Left renal cortex interstitium (tissue), 4 donors: ENCODE results near the gene THSD7B. TPM values are rescaled to one million over a fixed set of nuclear protein-coding genes. Genes with fewer than 3 reads are reported as not detected.
"Not testable (repeated sequence)": the region's sequence is repeated elsewhere in the genome, so short reads cannot be mapped to it uniquely, and the experiment has no call there.

Source experiments
- DNase-seq, 4 donors: peaks; one replicate each; pipeline ENCODE4 v3.0.0-alpha.2; 2013; ENCODE audit warnings: low read depth in 4 of 4, low spot score in 2 of 4, missing footprints in 1 of 4
- polyA plus RNA-seq, 4 donors: library from polyadenylated mRNA; unstranded; fragments of 120-200 nt; gene quantifications; one replicate each; pipeline ENCODE4 v1.2.1, GENCODE V29; 2013; ENCODE audit not compliant: insufficient read length in 4 of 4

THSD7B gene
- polyA plus RNA-seq, 4 donors, result 2.9 to 5.4 (median 4.3) TPM

DNA sequence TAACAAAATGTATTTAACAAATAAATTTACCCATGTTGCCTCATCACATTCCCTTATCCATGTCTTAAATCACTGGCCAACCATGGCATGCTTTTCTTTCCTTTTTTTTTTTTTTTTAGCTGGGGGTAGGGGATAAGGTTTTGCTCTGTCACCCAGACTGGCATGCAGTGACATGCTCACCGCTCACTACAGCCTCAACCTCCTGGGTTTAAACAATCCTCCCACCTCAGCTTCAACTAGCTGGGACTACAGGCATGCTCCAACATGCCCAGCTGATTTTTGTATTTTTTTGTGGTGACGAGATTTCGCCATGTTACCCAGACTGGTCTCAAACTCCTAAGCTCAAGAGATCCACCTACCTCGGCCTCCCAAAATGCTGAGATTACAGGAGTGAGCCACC lies 266.4 kb downstream of the THSD7B start:
- DNase-seq, result no peak

DNA sequence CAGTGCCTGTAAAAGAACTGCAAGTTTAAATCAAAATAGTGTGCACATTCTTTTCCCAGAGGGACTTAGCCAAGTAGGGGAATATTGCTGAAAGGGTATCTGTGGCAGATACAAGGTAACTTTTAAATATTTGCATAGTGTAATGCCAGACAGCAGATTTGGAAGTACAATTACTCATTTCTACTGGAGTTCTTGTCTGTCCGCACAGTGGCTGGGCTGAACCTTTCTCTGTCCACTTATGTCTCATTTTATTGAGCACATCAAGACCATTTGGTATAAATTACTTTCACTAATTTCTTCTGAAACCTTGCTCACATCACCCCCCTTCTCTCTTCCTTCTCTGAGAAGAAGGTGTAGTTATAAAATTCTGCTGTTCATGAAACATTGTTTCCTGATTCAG lies 271.3 kb downstream of the THSD7B start:
- DNase-seq, result no peak

DNA sequence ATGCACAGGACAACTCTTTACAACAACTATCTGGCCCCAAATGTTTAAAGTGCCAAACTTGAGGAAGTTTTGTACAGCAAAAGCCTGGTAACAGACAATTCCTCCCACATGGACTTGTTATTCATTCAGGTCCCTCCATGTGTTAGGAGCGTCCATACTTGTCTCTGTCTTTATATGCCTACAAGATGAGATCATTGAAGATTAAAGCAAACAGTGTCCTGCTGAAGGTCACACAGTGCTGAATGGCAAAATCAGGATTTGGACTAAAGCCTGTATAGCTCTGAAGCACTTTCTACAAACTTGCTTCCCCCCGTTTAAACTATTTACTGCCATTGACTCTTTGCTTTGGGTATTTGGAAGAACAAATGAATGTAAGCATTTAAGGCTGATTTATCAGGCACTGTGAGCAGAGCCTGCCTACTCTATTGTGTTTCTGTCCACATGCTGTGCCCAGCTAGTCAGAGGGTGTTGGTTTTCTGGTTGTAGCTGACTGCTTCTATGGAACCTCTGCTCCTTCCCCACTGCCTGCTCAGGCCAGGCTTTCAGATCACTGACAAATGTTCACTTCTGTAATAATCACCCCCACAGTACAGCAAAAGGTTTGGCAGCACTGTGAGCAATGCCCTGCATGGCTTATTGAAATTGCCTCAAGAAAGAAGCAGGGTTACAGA lies 274.3 kb downstream of the THSD7B start:
- no peak for DNase-seq

GRCh38 chr2:137047369-137047768 lies 282.0 kb downstream of the THSD7B start:
- DNase-seq, result no peak

- DNase-seq, result no peak
These were observed 283.1 kb downstream of the THSD7B start for GRCh38 chr2:137048455-137048854.

GRCh38 chr2:137049518-137049917 lies 284.2 kb downstream of the THSD7B start:
- no peak for DNase-seq

GRCh38 chr2:137050949-137051348 lies 285.6 kb downstream of the THSD7B start:
- DNase-seq, result no peak

- peak in 2 of 4 donors; percentile 9 to 21 for DNase-seq
These were observed 286.5 kb downstream of the THSD7B start for GRCh38 chr2:137051778-137052398.

- no peak for DNase-seq
These were observed 291.4 kb downstream of the THSD7B start for GRCh38 chr2:137056704-137057103.

DNA sequence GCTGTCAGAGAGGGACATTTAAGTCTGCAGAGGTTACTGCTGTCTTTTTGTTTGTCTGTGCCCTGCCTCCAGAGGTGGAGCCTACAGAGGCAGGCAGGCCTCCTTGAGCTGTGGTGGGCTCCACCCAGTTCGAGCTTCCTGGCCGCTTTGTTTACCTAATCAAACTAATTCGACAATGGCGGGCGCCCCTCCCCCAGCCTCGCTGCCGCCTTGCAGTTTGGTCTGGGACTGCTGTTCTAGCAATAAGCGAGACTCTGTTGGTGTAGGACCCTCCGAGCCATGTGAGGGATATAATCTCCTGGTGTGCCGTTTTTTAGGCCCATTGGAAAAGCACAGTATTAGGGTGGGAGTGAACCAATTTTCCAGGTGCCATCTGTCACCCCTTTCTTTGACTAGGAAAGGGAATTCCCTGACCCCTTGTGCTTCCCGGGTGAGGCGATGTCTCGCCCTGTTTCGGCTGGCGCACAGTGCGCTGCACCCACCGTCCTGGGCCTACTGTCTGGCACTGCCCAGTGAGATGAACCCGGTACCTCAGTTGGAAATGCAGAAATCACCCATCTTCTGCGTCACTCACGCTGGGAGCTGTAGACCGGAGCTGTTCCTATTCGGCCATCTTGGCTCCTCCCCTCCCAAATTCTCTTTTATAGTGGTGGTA lies 310.9 kb downstream of the THSD7B start:
- DNase-seq, result not testable (repeated sequence)

DNA sequence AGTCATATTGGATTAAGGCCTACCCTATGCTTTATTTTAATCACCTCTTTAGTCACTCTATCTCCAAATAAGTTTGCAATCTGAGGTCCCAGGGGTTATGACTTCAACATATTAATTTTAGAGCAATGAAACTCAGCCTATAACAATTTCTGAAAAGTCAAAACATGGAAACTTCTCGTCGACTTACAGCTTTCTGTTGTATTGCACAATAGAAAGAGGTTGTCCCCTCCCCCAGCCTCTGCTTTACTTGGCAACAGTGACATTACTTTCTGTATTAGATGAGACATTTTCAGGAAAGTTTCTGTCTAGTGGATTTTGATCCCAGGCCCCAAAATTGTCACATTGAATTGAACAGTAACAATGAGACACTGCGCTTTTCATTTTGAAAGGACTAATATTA lies 326.4 kb downstream of the THSD7B start:
- no peak for DNase-seq

DNA sequence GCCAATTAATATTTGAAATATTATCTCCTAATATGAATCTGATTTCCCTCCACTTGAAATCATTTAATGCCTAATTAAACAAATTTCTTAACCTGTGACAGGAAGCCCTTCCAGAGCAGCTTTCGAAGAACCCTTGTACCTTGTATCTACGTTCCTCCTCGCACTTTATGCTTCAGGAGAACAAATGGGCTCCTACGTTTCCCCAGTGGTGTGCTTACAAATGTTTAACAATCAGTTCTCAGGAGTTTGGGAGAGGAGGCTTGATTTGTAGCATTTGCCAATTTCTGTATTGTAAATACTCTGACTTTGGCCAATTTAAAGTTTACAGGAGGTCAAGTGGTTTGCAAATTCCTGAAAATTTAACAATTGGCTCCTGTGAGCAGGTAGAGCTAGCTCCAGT lies 327.8 kb downstream of the THSD7B start:
- no peak for DNase-seq

DNA sequence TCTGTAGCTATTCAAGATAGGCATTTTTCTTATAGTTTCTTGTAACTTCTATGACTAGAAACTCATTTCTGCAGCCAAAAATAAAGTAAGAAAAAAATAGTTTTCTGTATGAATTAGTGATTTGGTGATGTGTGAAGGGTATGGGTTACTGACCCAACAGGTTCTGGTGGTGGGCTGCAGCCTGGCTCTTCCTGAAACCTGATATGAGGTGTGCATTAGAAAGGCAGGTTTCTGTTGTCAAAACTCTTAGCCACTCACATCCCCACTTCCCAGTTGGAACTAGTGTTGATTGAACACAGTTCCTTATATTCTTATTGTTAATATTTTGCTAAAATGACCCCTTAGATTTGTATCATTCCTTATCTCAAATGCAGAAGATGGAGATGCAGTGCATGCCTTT lies 330.8 kb downstream of the THSD7B start:
- no peak for DNase-seq

DNA sequence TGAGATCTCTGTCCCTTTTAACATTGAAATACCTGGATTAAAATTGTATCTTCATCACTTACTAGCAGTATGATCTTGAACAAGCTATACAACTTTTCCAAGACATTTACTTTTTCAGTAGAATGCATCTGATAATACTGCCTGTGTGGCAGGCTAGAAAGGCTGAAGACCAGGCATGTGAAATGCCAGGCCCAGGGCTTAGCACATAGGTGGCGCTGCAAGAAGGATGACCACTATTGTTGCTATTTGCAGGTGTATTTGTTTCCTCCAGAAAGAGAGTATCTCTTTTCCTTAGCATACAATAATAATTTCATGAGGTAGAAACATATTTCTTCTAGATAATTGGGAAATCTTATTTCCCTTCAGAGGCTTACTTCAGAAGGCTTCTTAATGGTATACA lies 331.3 kb downstream of the THSD7B start:
- DNase-seq, result no peak

GRCh38 chr2:137101814-137102213 lies 336.5 kb downstream of the THSD7B start:
- not testable (repeated sequence) for DNase-seq

GRCh38 chr2:137107904-137108303 lies 342.6 kb downstream of the THSD7B start:
- DNase-seq, result no peak

GRCh38 chr2:137111896-137112295 lies 346.6 kb downstream of the THSD7B start:
- DNase-seq, result no peak

GRCh38 chr2:137115081-137115794 lies 349.9 kb downstream of the THSD7B start:
- no peak for DNase-seq

GRCh38 chr2:137115795-137116089 lies 350.4 kb downstream of the THSD7B start:
- no peak for DNase-seq

DNA sequence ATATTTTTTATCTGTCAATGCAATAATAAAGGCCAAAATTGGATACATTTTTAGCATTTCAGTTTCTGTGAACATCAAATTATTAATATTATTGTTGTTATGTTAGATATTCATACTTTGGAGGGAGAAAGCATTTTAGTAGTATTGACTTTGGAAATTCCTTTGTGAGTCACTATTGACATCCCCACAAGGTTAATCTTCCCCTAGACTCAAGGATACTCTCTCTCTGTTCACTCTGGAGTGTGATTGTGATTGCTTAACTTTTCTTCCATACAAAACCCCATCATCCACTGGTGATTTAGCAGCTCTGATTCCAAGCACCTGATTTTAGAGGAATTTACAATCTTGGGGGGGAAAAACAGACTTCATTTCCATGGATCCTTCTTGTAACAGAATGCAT lies 352.0 kb downstream of the THSD7B start:
- no peak for DNase-seq

DNA sequence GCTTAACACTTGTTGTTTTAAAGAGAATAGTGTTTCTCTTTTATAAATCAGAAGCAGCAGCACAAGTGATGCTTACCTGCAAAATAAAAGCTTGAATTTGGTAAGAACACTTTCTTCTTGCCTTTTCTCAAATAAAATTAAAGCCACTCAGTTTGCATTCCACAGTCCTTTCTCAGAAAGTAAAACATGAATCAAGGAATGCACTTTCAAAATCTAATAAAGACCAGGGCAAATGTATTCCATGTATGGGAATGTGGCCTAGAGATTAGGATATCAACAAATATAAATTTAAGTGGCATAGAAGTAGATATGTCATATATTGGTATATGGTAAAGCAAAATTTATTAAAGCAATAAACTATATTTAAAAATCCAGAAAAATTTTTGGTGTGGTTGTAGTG lies 352.8 kb downstream of the THSD7B start:
- DNase-seq, result no peak

- DNase-seq, result no peak
These were observed 357.9 kb downstream of the THSD7B start for GRCh38 chr2:137123226-137123625.
